ENCODE measurements around the gene GRAMD4. TPM values are rescaled to one million over a fixed set of nuclear protein-coding genes. Genes with fewer than 3 reads are reported as not detected.

The GRAMD4 gene
- total and polyA plus RNA-seq, 10 of the 15 experiments (the other 5 are each of a cell fraction or from before 2014, with no cell fraction given): 0.21 to 45.5 (median 10.6) TPM

GRCh38 chr22:46688949-46689348 lies 68.8 kb downstream of the GRAMD4 start:
- H3K9ac ChIP-seq (ENCODE audit: control insufficient read depth, insufficient read depth, low read length): no peak overlapping the region
- WGBS (ENCODE audit: insufficient coverage, insufficient replicate concordance, low lambda C conversion rate, missing lambda C conversion rate): 96% methylated on average over 11 of the region's 11 CpGs
- in situ Hi-C loops (cut with MboI) (no loop called here), intact Hi-C loops (cut with micrococcal nuclease; ENCODE audit: unreplicated experiment) (no loop called here)
- no TSS peak for BruUV-seq (replicated peaks)
- TF ChIP-seq, protein P1, sequence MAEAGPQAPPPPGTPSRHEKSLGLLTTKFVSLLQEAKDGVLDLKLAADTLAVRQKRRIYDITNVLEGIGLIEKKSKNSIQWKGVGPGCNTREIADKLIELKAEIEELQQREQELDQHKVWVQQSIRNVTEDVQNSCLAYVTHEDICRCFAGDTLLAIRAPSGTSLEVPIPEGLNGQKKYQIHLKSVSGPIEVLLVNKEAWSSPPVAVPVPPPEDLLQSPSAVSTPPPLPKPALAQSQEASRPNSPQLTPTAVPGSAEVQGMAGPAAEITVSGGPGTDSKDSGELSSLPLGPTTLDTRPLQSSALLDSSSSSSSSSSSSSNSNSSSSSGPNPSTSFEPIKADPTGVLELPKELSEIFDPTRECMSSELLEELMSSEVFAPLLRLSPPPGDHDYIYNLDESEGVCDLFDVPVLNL (IDR thresholded peaks at IDR 0.05; ENCODE audit: low read depth, low read length): no peak
- TF ChIP-seq NR2F1 (conservative IDR thresholded peaks at IDR 0.05): no peak
- TF ChIP-seq PRDM15 (CRISPR knock-in tag; IDR thresholded peaks at IDR 0.05): no peak
- TF ChIP-seq SREBF2 (IDR thresholded peaks at IDR 0.05; ENCODE audit: low read length): no peak
- TF ChIP-seq MAX (IDR thresholded peaks at IDR 0.05; ENCODE audit: low read depth, low read length): no peak
- TF ChIP-seq, protein P2, sequence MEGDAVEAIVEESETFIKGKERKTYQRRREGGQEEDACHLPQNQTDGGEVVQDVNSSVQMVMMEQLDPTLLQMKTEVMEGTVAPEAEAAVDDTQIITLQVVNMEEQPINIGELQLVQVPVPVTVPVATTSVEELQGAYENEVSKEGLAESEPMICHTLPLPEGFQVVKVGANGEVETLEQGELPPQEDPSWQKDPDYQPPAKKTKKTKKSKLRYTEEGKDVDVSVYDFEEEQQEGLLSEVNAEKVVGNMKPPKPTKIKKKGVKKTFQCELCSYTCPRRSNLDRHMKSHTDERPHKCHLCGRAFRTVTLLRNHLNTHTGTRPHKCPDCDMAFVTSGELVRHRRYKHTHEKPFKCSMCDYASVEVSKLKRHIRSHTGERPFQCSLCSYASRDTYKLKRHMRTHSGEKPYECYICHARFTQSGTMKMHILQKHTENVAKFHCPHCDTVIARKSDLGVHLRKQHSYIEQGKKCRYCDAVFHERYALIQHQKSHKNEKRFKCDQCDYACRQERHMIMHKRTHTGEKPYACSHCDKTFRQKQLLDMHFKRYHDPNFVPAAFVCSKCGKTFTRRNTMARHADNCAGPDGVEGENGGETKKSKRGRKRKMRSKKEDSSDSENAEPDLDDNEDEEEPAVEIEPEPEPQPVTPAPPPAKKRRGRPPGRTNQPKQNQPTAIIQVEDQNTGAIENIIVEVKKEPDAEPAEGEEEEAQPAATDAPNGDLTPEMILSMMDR (IDR thresholded peaks at IDR 0.05 in 2 of 3, conservative IDR thresholded peaks at IDR 0.05 in 1 of 3; ENCODE audit: control insufficient read depth in 2 of 3, extremely low read depth in 1 of 3, insufficient read depth in 1 of 3, low read depth in 3 of 3, low read length in 3 of 3): no peak
- no peak for TF ChIP-seq EED (IDR thresholded peaks at IDR 0.05; ENCODE audit: low read depth)
- TF ChIP-seq JUNB (IDR thresholded peaks at IDR 0.05): no peak
- TF ChIP-seq SRF (IDR thresholded peaks at IDR 0.05; ENCODE audit: low read depth in 2 of 2, low read length in 2 of 2): no peak
- no peak for TF ChIP-seq KLF5 (IDR thresholded peaks at IDR 0.05; ENCODE audit: partially characterized antibody)
- DNase-seq (ENCODE audit: low read depth, low spot score) (no peak), ATAC-seq (no peak), FAIRE-seq (no peak)
- no peak overlapping the region for H3K4me2 ChIP-seq (ENCODE audit: control insufficient read depth, insufficient read depth)
- H3K9me3 ChIP-seq (replicated peaks; ENCODE audit: control insufficient read depth, insufficient read depth, low read length): no peaks in the 10 kb centered on the region
- no peaks in the 10 kb centered on the region for H3K27me3 ChIP-seq (replicated peaks in 1 of 2; ENCODE audit: control insufficient read depth in 2 of 2, insufficient read depth in 2 of 2, low read length in 1 of 2)
- ChIA-PET CTCF (no interaction called here), POLR2A (interaction anchor here (0.6 kb wide), 1 partner anchor 1114 kb away, joined by 3 read pairs; no protein-coding TSS in a partner anchor), RAD21 (ENCODE audit: unreplicated experiment) (no interaction called here), SMC1A (ENCODE audit: uncharacterized antibody, unreplicated experiment) (no interaction called here)
- no peak overlapping the region for H3K27ac ChIP-seq (ENCODE audit: control insufficient read depth, insufficient read depth)
- H3K4me1 ChIP-seq (ENCODE audit: control insufficient read depth, insufficient read depth, low read length): peaks cover 23% of the 10 kb centered on the region
- no peaks in the 10 kb centered on the region for H3K79me2 ChIP-seq (ENCODE audit: control insufficient read depth, insufficient read depth, low read length)
- H2AFZ ChIP-seq (ENCODE audit: control insufficient read depth, low read depth, low read length): no peak overlapping the region
- peaks cover 8 to 28% of the 10 kb centered on the region in 2 experiments; a peak in 3 of 4 replicates for H3K36me3 ChIP-seq (ENCODE audit: control insufficient read depth in 2 of 2, insufficient read depth in 2 of 2, low read length in 1 of 2)
- no peak overlapping the region for H3K4me3 ChIP-seq
- no peaks in the 10 kb centered on the region for H4K20me1 ChIP-seq (ENCODE audit: control insufficient read depth, insufficient read depth)
